Loucy (cell line): ENCODE measurements around the gene CARD9.

Source experiments
- EZH2phosphoT487 ChIP-seq: fragments of 200-600 bp; IDR thresholded peaks from 2 replicates; pipeline ENCODE4 v1.6.1; 2018; ENCODE audit warnings: antibody characterized with exemption, mild to moderate bottlenecking, moderate library complexity, borderline replicate concordance
- TF ChIP-seq, protein P1 (sequence below): fragments of 200-600 bp; sonication (generic); conservative IDR thresholded peaks from 2 replicates; pipeline ENCODE4 v1.5.1; 2014; ENCODE audit warnings: mild to moderate bottlenecking, antibody characterized with exemption, low read length

DNA sequence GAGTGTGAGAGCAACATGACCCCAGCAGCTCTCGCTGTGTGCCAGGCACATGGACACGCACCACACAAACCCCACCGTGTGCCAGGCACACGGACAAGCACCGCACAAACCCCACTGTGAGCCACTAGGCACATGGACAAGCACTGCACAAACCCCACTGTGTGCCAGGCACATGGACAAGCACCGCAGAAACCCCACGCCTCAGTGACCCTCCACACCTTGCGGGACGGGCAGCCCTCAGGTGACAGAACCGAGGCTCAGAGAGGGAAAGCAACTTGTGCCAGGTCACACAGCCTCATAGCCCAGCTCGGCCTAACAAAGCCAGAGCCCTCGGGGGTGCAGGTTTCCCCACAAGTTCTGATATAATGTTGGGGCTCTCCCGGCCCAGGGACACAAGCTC is 48.1 kb downstream of the CARD9 start:
- TF ChIP-seq, protein P1, sequence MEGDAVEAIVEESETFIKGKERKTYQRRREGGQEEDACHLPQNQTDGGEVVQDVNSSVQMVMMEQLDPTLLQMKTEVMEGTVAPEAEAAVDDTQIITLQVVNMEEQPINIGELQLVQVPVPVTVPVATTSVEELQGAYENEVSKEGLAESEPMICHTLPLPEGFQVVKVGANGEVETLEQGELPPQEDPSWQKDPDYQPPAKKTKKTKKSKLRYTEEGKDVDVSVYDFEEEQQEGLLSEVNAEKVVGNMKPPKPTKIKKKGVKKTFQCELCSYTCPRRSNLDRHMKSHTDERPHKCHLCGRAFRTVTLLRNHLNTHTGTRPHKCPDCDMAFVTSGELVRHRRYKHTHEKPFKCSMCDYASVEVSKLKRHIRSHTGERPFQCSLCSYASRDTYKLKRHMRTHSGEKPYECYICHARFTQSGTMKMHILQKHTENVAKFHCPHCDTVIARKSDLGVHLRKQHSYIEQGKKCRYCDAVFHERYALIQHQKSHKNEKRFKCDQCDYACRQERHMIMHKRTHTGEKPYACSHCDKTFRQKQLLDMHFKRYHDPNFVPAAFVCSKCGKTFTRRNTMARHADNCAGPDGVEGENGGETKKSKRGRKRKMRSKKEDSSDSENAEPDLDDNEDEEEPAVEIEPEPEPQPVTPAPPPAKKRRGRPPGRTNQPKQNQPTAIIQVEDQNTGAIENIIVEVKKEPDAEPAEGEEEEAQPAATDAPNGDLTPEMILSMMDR: no peak
- no peak for TF ChIP-seq EZH2phosphoT487
